GM08714 (cell line): ENCODE results near the gene MRGPRE.

Experiments used
- H3K4me3 ChIP-seq: fragments of 200-500 bp; sonication (Bioruptor generic); 2 replicates; pipeline ENCODE4 v1.5.1; 2014; ENCODE audit warnings: mild to moderate bottlenecking, low read length, inconsistent platforms
- ZNF274 ChIP-seq: IDR thresholded peaks from 2 replicates; pipeline ENCODE4 v1.6.1; 2012; ENCODE audit warnings: mild to moderate bottlenecking, low read depth, low read length

The MRGPRE gene

DNA sequence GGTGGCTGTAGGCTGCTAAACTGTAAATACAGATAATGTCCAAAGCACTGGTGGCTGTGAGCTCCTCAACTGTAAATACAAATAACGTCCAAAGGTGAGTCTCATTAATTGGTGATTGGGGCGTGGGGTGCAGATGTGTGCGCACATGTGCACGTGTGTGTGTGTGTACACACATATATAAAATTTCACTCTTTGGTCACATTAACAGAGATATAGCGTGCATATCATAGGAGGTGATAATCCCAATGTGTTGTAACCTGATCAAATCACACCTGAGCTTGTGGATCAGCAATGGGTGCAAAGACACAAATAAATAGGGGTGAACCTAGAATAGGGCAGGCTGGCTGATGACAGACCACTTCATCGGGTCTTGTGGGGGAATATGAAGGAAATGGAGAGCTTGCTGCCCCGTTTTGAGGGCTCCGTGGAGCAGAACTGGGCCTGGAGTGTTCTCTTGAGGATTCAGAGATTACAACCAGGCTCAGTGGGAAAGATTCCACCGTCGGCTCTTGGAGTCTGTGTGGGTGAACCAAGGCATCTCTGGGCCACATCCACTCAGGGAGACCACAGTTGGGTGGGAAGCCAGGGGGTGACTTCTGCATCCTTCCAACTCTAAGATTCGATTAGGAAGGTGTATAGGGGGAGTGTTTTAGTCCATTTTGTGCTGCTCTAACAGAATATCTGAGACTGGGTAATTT is 42.2 kb downstream of the MRGPRE start:
- TF ChIP-seq ZNF274, result no peak
- H3K4me3 ChIP-seq, result no peak overlapping the region

DNA sequence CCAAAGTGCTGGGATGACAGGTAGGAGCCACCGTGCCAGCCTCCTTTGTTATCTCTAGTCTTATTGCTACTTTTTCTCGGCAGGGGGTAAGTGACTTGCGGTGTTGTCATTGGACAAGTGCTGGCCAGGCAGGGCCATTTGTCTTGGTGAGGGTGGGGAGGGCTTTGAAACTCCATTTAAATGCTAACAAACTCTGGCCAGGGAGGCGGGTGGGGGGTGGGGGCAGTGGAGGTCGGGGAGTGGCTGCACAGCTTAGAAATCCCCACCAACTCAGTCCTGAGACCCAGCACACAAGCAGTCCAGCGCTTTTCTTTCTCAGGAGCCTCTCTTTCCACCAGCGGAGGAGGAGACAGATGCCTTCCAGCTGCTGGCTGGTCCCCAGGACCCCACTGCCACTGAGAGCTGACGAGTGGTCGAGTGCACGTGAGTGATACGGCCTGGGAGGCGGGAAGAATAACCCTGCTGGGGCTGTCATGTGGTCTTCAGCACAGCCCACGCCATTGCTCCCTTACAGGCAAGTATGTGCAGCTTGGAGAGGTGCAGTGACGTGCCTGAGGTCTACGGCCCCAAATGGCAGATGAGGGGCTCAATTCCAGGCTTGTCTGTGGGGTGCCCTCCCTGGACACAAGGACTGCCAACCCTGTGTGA is 42.9 kb downstream of the MRGPRE start:
- H3K4me3 ChIP-seq, result no peak overlapping the region
- no peak for TF ChIP-seq ZNF274

DNA sequence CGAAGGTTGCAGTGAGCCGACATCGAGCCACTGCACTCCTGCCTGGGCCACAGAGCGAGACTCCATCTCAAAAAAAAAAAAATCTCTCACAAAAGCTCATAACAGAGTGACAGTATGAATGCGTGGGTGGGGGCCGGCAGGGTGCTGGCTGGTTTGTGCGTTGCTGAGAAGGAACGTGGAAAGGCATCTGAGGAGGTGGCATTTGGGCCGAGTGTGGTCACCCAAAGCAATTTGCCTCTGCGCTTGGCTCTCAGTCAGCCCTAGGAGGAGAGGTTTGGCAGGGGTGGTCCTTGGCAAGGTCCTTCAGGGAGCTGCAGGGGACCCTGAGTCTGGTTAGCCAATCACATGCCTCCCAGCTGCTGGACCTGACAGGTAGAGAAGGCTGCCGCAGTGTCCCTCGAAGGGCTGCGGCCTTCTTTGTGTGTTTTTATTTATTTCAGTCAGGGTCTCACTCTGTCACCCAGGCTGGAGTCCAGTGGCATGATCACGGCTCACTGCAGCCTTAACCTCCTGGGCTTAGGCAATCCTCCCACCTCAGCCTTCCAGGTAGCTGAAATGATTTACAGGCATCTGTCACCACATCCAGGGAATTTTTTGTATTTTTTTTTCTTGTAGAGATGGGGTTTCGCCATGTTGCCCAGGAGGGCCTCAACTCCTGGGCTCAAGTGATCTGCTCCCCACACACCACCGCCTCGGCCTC is 43.6 kb downstream of the MRGPRE start:
- TF ChIP-seq ZNF274, result no peak
- H3K4me3 ChIP-seq, result no peak overlapping the region

DNA sequence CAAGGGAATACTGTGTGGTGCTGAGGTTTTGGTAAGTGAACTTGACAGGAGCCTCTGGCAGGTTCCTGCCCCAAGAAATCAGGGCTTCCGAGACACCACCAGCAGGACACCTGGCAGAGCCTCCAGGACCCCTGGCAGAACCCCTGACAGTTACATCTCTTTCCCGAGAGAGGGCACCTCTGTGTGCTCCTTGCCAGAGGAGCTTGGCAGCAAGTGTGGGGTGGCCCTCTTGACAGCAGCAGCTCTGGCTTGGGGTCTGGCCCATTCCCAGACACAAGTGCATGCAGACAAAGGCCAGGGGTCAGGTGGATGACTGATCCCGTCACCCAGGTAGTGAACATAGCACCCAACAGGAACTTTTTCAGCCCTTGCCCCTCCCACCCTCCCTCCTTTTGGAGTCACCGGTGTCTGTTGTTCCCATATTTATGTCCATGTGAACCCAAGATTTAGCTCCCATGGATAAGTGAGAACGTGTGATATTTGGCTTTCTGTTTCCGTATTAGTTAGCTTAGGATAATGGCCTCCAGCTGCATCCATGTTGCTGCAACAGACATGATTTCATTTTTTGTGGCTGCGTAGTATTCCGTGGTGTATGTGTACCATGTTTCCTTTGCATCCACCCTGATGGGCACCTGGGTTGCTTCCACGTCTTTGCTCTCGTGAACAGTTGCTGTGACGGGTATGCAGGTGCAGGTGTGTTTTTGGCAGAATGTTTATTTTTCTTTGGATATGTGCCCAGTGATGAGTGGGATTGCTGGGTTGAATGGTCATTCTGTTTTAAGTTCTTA is 45.9 kb downstream of the MRGPRE start:
- no peak for TF ChIP-seq ZNF274
- H3K4me3 ChIP-seq, result no peak overlapping the region

DNA sequence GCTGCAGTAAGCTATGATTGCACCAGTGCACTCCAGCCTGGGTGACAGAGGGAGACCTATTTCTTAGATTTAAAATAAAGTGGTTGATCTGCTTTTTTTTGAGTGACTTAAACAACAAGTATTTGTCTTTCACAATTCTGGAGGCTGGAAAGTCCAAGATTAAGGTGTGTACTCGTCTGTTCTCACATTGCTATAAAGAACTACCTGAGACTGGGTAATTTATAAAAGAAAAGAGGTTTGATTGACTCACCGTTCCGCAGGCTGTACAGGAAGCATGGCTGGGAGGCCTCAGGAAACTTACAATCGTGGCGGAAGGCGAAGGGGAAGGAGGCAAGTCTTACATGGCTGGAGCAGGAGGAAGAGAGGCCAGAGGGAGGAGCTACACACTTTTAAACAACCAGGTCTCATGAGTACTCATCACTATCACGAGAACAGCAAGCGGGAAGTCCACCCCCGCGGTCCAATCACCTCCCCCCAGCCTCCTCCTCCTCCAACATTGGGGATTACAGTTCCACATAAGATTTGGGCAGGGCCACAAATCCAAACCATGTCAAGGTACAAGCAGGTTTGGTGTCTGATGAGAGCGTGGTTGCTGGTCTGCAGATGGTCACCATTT is 47.4 kb downstream of the MRGPRE start:
- no peak overlapping the region for H3K4me3 ChIP-seq
- TF ChIP-seq ZNF274, result no peak

DNA sequence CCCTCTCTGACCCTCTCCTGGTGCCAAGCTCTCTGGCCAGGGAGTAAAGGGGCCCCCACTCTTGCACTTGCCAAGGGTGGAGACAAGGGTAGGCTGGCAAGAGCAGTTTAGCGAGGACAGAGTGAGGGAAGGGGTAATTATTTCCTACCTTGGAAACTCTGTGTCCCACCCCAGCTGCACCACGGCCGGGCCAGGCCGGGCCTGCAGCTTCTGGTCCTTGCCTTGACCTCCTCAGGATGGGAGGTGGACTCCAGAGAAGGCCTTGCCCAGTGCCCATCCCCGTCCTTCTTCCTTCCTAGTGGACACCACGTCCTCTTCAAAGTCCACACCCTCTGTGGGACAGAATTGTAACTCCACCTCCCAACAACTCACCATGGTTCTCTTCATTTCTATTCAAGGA is 48.7 kb downstream of the MRGPRE start:
- no peak overlapping the region for H3K4me3 ChIP-seq
- TF ChIP-seq ZNF274, result no peak

DNA sequence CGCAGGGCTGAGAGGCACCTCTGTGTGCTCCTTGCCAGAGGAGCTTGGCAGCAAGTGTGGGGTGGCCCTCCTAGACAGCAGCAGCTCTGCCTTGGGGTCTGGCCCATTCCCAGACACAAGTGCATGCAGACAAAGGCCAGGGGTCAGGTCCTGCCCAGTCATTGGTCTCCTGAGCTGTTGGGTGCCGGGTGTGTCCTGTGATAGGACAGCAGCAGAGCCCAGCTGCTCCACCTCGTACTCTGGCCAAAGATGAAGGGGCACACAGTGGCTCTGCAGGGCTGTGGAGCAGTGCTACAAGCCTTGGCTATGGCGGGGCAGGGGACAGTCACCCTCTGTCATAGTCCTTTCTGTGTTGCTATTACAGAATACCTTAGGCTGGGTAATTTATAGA is 49.8 kb downstream of the MRGPRE start:
- no peak for TF ChIP-seq ZNF274
- no peak overlapping the region for H3K4me3 ChIP-seq

DNA sequence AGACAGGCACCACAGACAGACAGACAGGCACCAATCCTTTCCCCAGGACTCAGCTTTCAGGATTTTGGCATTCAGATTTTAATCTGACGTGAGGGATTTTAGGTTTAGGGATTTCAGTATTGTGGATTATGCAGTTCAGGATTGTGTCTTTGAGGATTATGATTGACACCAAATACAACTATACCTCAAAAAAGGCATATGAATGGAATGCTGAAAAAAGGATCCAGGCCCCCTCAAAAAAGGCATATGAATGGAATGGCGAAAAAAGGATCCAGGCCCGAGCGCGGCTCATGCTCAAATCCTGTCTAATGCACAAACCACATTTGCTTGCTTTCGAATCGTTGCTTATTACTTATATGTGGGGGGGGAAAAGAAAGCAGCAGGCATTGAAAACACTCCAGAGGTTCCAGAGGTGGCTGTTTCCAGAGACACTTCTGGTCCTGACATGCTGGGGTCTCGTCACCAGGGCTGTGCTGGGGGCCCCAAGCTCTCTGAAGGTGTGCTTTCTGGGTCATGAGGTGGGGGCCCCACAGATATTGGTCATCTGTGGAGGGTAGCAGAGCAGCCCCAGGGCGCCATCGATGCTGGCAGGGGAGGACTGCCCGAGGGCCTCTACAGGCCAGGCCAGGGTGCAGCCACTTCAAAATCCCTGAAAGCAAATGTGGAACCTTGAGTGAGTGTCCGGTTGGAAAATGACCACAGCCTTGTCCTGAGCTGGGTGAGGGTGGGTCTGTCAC is 50.3 kb downstream of the MRGPRE start:
- TF ChIP-seq ZNF274, result no peak

DNA sequence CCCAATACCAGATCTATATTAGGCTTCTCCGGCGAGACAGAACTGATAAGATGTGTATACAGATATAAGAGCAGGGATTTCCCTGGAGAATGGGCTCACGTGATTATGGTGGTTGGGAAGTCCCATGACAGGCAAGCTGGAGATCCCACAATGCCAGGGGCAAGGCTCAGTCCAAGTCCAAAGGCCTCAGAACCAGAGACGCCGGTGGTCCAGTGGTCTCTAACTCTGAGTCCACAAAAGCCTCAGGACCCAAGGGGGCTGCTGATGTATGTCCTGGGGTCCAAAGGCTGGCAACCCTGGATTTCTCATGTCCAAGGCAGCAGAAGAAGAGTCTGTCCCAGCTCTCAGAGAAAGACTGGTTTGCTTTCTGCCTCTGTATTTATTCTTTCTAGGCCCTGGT is 51.3 kb downstream of the MRGPRE start:
- TF ChIP-seq ZNF274, result no peak
- H3K4me3 ChIP-seq, result no peak overlapping the region

More for the DNA sequence above, 50.3 kb downstream of the MRGPRE start:
- no peak overlapping the region for H3K4me3 ChIP-seq

DNA sequence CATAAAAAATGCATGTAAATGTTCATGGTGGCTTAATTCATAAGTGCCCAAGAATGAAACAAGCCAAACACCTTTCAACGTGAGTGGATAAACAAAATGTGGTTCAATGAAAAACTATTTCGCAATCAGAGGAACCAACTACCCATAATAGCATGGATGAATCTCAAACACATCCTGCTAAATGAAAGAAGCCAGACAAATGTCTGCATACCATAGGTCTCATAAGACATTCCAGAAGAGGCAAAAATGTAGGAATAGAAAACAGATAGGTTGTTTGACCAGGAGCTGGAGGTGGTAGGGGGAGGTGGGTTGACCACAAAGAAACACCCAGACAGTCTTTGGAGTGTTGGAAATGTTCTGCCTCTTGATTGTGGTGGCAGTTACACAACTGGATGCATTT is 53.9 kb downstream of the MRGPRE start:
- no peak overlapping the region for H3K4me3 ChIP-seq
- no peak for TF ChIP-seq ZNF274

DNA sequence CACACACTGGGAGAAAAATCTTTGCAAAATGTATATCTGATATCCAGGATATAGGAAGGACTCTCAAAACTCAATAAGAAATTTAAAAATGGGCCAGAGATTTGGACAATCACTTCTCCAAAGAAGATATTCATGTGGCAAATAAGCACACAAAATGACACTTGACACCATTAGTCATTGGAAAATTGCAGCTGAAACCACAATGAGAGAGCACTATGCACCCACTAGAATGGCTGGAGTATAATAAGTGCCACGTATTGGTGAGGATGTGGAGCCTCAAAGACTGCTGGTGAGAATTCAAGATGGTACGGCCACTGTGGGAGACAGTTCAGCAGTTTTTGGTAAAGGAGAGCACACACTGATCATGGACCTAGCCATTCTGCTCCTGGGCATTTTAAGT is 54.3 kb downstream of the MRGPRE start:
- no peak overlapping the region for H3K4me3 ChIP-seq
- no peak for TF ChIP-seq ZNF274
